ENCODE data around the gene GPC5. TPM values are rescaled to one million over a fixed set of nuclear protein-coding genes. Genes with fewer than 3 reads are reported as not detected.

Gene GPC5
- total and polyA plus RNA-seq, 4 donors: 0.51 to 22.4 (median 2.0) TPM

DNA sequence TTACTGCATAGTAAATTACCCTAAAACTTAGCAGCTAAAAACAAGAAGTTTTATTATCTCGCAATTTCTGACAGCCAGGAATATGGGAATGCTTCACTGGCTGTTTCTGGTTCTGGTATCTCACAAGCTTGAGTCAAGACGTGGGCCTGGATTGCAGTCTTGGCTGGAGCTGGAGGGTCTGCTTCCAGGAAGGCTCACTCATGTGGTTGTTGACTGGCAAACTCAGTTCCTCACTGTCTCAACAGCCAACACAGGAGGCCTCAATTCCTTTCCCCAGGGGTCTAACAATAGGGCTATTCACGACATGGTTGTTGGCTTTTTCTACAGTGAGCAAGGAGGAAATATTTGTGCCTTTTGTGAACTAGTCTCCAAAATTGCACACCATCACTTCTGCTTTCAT is 146.3 kb downstream of the GPC5 start:
- TF ChIP-seq SP1 (IDR thresholded peaks at IDR 0.05) (no peak), FOXA1 (IDR thresholded peaks at IDR 0.05) (no peak), YY1 (IDR thresholded peaks at IDR 0.05) (no peak)
- TF ChIP-seq, protein P1, sequence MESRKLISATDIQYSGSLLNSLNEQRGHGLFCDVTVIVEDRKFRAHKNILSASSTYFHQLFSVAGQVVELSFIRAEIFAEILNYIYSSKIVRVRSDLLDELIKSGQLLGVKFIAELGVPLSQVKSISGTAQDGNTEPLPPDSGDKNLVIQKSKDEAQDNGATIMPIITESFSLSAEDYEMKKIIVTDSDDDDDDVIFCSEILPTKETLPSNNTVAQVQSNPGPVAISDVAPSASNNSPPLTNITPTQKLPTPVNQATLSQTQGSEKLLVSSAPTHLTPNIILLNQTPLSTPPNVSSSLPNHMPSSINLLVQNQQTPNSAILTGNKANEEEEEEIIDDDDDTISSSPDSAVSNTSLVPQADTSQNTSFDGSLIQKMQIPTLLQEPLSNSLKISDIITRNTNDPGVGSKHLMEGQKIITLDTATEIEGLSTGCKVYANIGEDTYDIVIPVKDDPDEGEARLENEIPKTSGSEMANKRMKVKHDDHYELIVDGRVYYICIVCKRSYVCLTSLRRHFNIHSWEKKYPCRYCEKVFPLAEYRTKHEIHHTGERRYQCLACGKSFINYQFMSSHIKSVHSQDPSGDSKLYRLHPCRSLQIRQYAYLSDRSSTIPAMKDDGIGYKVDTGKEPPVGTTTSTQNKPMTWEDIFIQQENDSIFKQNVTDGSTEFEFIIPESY (IDR thresholded peaks at IDR 0.05): no peak
- TF ChIP-seq, protein P2, sequence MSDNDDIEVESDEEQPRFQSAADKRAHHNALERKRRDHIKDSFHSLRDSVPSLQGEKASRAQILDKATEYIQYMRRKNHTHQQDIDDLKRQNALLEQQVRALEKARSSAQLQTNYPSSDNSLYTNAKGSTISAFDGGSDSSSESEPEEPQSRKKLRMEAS (IDR thresholded peaks at IDR 0.05): no peak
- TF ChIP-seq, protein P3, sequence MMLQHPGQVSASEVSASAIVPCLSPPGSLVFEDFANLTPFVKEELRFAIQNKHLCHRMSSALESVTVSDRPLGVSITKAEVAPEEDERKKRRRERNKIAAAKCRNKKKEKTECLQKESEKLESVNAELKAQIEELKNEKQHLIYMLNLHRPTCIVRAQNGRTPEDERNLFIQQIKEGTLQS (IDR thresholded peaks at IDR 0.05): no peak
- 76% methylated on average over 3 of the region's 3 CpGs for WGBS
- Histone ChIP-seq H3K27me3 (ENCODE audit: control insufficient read depth in 4 of 4, insufficient read depth in 4 of 4, low read length in 3 of 4) (no peaks in the 10 kb centered on the region), H3K4me1 (ENCODE audit: control insufficient read depth in 4 of 4, insufficient read depth in 4 of 4, low read length in 3 of 4) (no peaks in the 10 kb centered on the region), H3K27ac (ENCODE audit: low read depth in 1 of 2, low read length in 2 of 2) (no peak overlapping the region), H3K9ac (ENCODE audit: low read depth in 1 of 2, low read length in 2 of 2) (no peak overlapping the region), H3K36me3 (ENCODE audit: control insufficient read depth in 4 of 4, insufficient read depth in 3 of 4, low read depth in 1 of 4, low read length in 3 of 4) (no peaks in the 10 kb centered on the region), H3K4me3 (ENCODE audit: low read depth in 1 of 3, low read length in 3 of 3) (no peak overlapping the region), H3K9me3 (ENCODE audit: control insufficient read depth in 4 of 4, low read length in 3 of 4) (no peaks in the 10 kb centered on the region)
- no peak for DNase-seq (ENCODE audit: low spot score)

DNA sequence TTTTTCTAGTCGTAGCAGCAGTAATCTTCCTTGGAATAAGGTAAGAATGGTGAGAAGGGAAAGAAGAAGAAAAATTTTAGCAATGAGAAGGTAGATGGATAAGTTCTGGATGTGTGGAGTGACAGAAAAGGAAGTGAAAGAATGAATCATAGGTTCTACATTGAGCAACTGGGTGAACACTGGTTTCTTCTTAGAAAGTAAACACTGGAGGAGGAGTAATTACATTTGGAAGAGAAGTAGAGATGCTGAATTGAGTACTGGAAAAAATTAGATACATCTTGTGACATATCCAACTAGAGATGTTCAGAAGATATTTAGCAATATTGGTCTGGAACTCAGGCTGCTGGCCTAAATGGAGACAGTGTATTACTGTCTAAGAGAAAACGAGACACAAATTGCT is 148.5 kb downstream of the GPC5 start:
- no peak overlapping the region for H3K27ac ChIP-seq (ENCODE audit: low read depth in 1 of 2, low read length in 2 of 2)
- no peak overlapping the region for H3K4me3 ChIP-seq (ENCODE audit: low read depth in 1 of 3, low read length in 3 of 3)
- H3K4me1 ChIP-seq (ENCODE audit: control insufficient read depth in 4 of 4, insufficient read depth in 4 of 4, low read length in 3 of 4): no peaks in the 10 kb centered on the region
- no peak for DNase-seq (ENCODE audit: low spot score)
- no peaks in the 10 kb centered on the region for H3K27me3 ChIP-seq (ENCODE audit: control insufficient read depth in 4 of 4, insufficient read depth in 4 of 4, low read length in 3 of 4)
- H3K9ac ChIP-seq (ENCODE audit: low read depth in 1 of 2, low read length in 2 of 2): no peak overlapping the region
- H3K36me3 ChIP-seq (ENCODE audit: control insufficient read depth in 4 of 4, insufficient read depth in 3 of 4, low read depth in 1 of 4, low read length in 3 of 4): no peaks in the 10 kb centered on the region
- no peaks in the 10 kb centered on the region for H3K9me3 ChIP-seq (ENCODE audit: control insufficient read depth in 4 of 4, low read length in 3 of 4)
- 88% methylated on average over 2 of the region's 2 CpGs for WGBS
- TF ChIP-seq, protein P1 (IDR thresholded peaks at IDR 0.05): no peak
- TF ChIP-seq, protein P4, sequence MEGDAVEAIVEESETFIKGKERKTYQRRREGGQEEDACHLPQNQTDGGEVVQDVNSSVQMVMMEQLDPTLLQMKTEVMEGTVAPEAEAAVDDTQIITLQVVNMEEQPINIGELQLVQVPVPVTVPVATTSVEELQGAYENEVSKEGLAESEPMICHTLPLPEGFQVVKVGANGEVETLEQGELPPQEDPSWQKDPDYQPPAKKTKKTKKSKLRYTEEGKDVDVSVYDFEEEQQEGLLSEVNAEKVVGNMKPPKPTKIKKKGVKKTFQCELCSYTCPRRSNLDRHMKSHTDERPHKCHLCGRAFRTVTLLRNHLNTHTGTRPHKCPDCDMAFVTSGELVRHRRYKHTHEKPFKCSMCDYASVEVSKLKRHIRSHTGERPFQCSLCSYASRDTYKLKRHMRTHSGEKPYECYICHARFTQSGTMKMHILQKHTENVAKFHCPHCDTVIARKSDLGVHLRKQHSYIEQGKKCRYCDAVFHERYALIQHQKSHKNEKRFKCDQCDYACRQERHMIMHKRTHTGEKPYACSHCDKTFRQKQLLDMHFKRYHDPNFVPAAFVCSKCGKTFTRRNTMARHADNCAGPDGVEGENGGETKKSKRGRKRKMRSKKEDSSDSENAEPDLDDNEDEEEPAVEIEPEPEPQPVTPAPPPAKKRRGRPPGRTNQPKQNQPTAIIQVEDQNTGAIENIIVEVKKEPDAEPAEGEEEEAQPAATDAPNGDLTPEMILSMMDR (IDR thresholded peaks at IDR 0.05; ENCODE audit: low read depth, low read length, missing input control): no peak
- TF ChIP-seq JUND (IDR thresholded peaks at IDR 0.05): no peak
- TF ChIP-seq, protein P3 (IDR thresholded peaks at IDR 0.05): no peak

DNA sequence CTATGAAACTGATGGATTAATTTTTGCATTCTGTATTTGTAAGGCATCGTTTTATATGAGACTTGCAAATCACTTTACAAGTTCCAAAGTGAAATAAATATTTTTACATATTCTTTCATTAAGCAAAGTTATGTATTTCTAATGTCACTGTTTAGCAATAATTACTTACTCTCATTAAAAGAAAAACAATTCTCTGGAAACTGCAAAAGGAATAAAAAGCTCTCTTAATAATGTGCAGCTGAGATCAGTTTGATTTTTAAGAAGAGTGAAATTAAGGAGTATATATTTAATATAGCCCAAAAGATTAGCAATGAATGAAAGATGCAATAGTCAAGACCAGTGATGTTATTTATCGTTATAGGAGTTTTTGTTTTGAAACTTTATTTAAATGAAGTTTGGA is 155.2 kb downstream of the GPC5 start:
- 89% methylated on average over 2 of the region's 2 CpGs for WGBS
- H3K9me3 ChIP-seq (ENCODE audit: control insufficient read depth in 4 of 4, low read length in 3 of 4): no peaks in the 10 kb centered on the region
- H3K27ac ChIP-seq (ENCODE audit: low read depth in 1 of 2, low read length in 2 of 2): no peak overlapping the region
- no peaks in the 10 kb centered on the region for H3K4me1 ChIP-seq (ENCODE audit: control insufficient read depth in 4 of 4, insufficient read depth in 4 of 4, low read length in 3 of 4)
- H3K27me3 ChIP-seq (ENCODE audit: control insufficient read depth in 4 of 4, insufficient read depth in 4 of 4, low read length in 3 of 4): no peaks in the 10 kb centered on the region
- no peaks in the 10 kb centered on the region for H3K36me3 ChIP-seq (ENCODE audit: control insufficient read depth in 4 of 4, insufficient read depth in 3 of 4, low read depth in 1 of 4, low read length in 3 of 4)
- DNase-seq (ENCODE audit: low spot score): no peak
- H3K4me3 ChIP-seq (ENCODE audit: low read depth in 1 of 3, low read length in 3 of 3): no peak overlapping the region
- H3K9ac ChIP-seq (ENCODE audit: low read depth in 1 of 2, low read length in 2 of 2): no peak overlapping the region
- no peak for TF ChIP-seq FOXA1 (IDR thresholded peaks at IDR 0.05)
- no peak for TF ChIP-seq TAF1 (conservative IDR thresholded peaks at IDR 0.05)
- TF ChIP-seq, protein P1 (IDR thresholded peaks at IDR 0.05): no peak
- no peak for TF ChIP-seq NR2F2 (IDR thresholded peaks at IDR 0.05)
- TF ChIP-seq GABPA (IDR thresholded peaks at IDR 0.05 in 1 of 2, conservative IDR thresholded peaks at IDR 0.05 in 1 of 2): no peak
- TF ChIP-seq HNF4G (IDR thresholded peaks at IDR 0.05): no peak
- no peak for TF ChIP-seq RAD21 (IDR thresholded peaks at IDR 0.05)
- TF ChIP-seq, protein P5, sequence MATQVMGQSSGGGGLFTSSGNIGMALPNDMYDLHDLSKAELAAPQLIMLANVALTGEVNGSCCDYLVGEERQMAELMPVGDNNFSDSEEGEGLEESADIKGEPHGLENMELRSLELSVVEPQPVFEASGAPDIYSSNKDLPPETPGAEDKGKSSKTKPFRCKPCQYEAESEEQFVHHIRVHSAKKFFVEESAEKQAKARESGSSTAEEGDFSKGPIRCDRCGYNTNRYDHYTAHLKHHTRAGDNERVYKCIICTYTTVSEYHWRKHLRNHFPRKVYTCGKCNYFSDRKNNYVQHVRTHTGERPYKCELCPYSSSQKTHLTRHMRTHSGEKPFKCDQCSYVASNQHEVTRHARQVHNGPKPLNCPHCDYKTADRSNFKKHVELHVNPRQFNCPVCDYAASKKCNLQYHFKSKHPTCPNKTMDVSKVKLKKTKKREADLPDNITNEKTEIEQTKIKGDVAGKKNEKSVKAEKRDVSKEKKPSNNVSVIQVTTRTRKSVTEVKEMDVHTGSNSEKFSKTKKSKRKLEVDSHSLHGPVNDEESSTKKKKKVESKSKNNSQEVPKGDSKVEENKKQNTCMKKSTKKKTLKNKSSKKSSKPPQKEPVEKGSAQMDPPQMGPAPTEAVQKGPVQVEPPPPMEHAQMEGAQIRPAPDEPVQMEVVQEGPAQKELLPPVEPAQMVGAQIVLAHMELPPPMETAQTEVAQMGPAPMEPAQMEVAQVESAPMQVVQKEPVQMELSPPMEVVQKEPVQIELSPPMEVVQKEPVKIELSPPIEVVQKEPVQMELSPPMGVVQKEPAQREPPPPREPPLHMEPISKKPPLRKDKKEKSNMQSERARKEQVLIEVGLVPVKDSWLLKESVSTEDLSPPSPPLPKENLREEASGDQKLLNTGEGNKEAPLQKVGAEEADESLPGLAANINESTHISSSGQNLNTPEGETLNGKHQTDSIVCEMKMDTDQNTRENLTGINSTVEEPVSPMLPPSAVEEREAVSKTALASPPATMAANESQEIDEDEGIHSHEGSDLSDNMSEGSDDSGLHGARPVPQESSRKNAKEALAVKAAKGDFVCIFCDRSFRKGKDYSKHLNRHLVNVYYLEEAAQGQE (IDR thresholded peaks at IDR 0.05): no peak
